Mammary microvascular endothelial cell (primary cell): ENCODE results near the gene DEFB131B. TPM values are rescaled to one million over a fixed set of nuclear protein-coding genes. Genes with fewer than 3 reads are reported as not detected.

Source experiments
- total RNA-seq: library from RNA; depleted of rRNA; stranded (reverse); fragments of >200 nt; gene quantifications from 2 replicates; pipeline ENCODE4 v1.2.3, GENCODE V29; 2015

Gene DEFB131B
- not detected in 2 replicates for total RNA-seq

GRCh38 chr11:71878059-71878458 is at the start of gene DEFB131B:
Gene DEFB131B (plus strand): TSS chr11:71878453. CDS start chr11:71878453, 0 bp downstream.

GRCh38 chr11:71832811-71833210 is 45.4 kb upstream of the DEFB131B start, which contains the start of gene DEFB108B:
Gene DEFB108B (plus strand): TSS chr11:71833200. CDS start chr11:71833200, 0 bp downstream.

GRCh38 chr11:71927820-71928736 is 49.8 kb downstream of the DEFB131B start, which contains the start of gene XNDC1N:
Gene XNDC1N (minus strand): TSS chr11:71928594. CDS start chr11:71923353, 5,241 bp downstream.

GRCh38 chr11:71928737-71929443 is 50.6 kb downstream of the DEFB131B start, which contains the start of gene RNF121:
Gene RNF121 (plus strand): TSS chr11:71929046. CDS start chr11:71929062, 16 bp downstream.

Other genes starting within 250 kb of the DEFB131B start
- not detected in 2 replicates for gene DEFB108B, start 45.3 kb upstream of the DEFB131B start, total RNA-seq
- gene XNDC1N, start 50.1 kb downstream of the DEFB131B start, total RNA-seq = 2.1 and 4.9 TPM in 2 replicates
- gene RNF121, start 50.6 kb downstream of the DEFB131B start, total RNA-seq = 22.1 and 24.1 TPM in 2 replicates
- 4.9 and 6.4 TPM in 2 replicates for gene IL18BP, start 120.5 kb downstream of the DEFB131B start, total RNA-seq
- gene NUMA1, start 202.1 kb downstream of the DEFB131B start, total RNA-seq = 102 and 108 TPM in 2 replicates
- 1.2 and 2.6 TPM in 2 replicates for gene LRRC51, start 202.4 kb downstream of the DEFB131B start, total RNA-seq
- gene LAMTOR1, start 224.8 kb downstream of the DEFB131B start, total RNA-seq = 168 and 171 TPM in 2 replicates
- not detected in 2 replicates for gene TOMT, start 227.5 kb downstream of the DEFB131B start, total RNA-seq
- 40.7 and 48.8 TPM in 2 replicates for gene ANAPC15, start 234.2 kb downstream of the DEFB131B start, total RNA-seq